Measurements from ENCODE around the gene RHCG. TPM values are rescaled to one million over a fixed set of nuclear protein-coding genes. Genes with fewer than 3 reads are reported as not detected.

RHCG gene
- total and polyA plus RNA-seq, 2 of the 4 experiments (the other 2 are of a cell fraction), result not detected

- dilution Hi-C loops (cut with HindIII; ENCODE audit: low sequenced_read_pairs, unreplicated experiment) (no loop called here), intact Hi-C loops (cut with micrococcal nuclease) (no loop called here), in situ Hi-C loops (cut with MboI; ENCODE audit: low sequenced_read_pairs) (no loop called here)
- no peaks in the 10 kb centered on the region for H3K9me3 ChIP-seq (ENCODE audit: control insufficient read depth, insufficient read depth, low read length)
- no peak for ATAC-seq (ENCODE audit: low read depth)
- H3K4ac ChIP-seq (ENCODE audit: low read depth, low read length), result no peak overlapping the region
- ChIA-PET CTCF (no interaction called here), POLR2A (ENCODE audit: unreplicated experiment) (no interaction called here)
- H2BK15ac ChIP-seq (ENCODE audit: low read depth, low read length), result no peak overlapping the region
- no peak overlapping the region for H4K5ac ChIP-seq (ENCODE audit: low read depth, low read length)
- no TSS peak for BruUV-seq (replicated peaks)
- H3K27me3 ChIP-seq (ENCODE audit: control insufficient read depth, insufficient read depth, low read length), result peaks cover 64% of the 10 kb centered on the region
- no peak overlapping the region for H2BK5ac ChIP-seq (ENCODE audit: low read depth, low read length, poor library complexity, severe bottlenecking)
- no peak overlapping the region for H2AFZ ChIP-seq (replicated peaks; ENCODE audit: low read length, poor library complexity)
- no peaks in the 10 kb centered on the region for H3K9me1 ChIP-seq (ENCODE audit: insufficient read depth, low read length)
- H2BK20ac ChIP-seq (ENCODE audit: low read depth, low read length), result no peak overlapping the region
- H3K14ac ChIP-seq (replicated peaks; ENCODE audit: low read depth, low read length), result no peak overlapping the region
- no peaks in the 10 kb centered on the region for H3K36me3 ChIP-seq (ENCODE audit: control insufficient read depth, insufficient read depth, low read length)
- no peak overlapping the region for H3K4me3 ChIP-seq (ENCODE audit: insufficient read depth, low read depth, low read length)
- H2BK120ac ChIP-seq (ENCODE audit: low read depth, low read length), result no peak overlapping the region
- H4K8ac ChIP-seq (ENCODE audit: low read depth in 2 of 2, low read length in 2 of 2), result no peak overlapping the region
- no peak overlapping the region for H3K27ac ChIP-seq (ENCODE audit: insufficient read depth, low read length)
- DNase-seq, result no peak
- H3K4me1 ChIP-seq (ENCODE audit: control insufficient read depth, insufficient read depth, low read length), result no peaks in the 10 kb centered on the region
- H3K18ac ChIP-seq (ENCODE audit: low read depth, low read length), result no peak overlapping the region
- no CpG with 5 or more reads among the region's 1 CpG for WGBS, 2 experiments (ENCODE audit: extremely low coverage in 2 of 2, insufficient read length in 1 of 2)
- H3K4me2 ChIP-seq (ENCODE audit: low read depth, low read length), result no peak overlapping the region
- no peak overlapping the region for H2AK5ac ChIP-seq (ENCODE audit: low read depth, low read length)
- H3K56ac ChIP-seq (ENCODE audit: extremely low read depth, insufficient read depth, low read length), result no peak overlapping the region
- H4K91ac ChIP-seq (ENCODE audit: insufficient read depth, low read depth, low read length), result no peak overlapping the region
- H3K23ac ChIP-seq (ENCODE audit: low read depth, low read length), result no peak overlapping the region
- no peaks in the 10 kb centered on the region for H4K20me1 ChIP-seq (ENCODE audit: insufficient read depth, low read length)
- H3K9ac ChIP-seq (ENCODE audit: low read depth, low read length), result no peak overlapping the region
- TF ChIP-seq ELK1 (IDR thresholded peaks at IDR 0.05; ENCODE audit: borderline replicate concordance, low read depth, low read length) (no peak), SMC3 (IDR thresholded peaks at IDR 0.05; ENCODE audit: low read depth, low read length) (no peak), RAD21 (IDR thresholded peaks at IDR 0.05; ENCODE audit: low read length) (no peak), POLR2A (IDR thresholded peaks at IDR 0.05; ENCODE audit: low read depth, low read length) (no peak), USF2 (IDR thresholded peaks at IDR 0.05; ENCODE audit: low read depth, low read length) (no peak)
- no peaks in the 10 kb centered on the region for H3K79me1 ChIP-seq (ENCODE audit: low read depth in 1 of 2, low read length in 2 of 2)
- H2AK9ac ChIP-seq (replicated peaks; ENCODE audit: low read depth, low read length, poor library complexity), result no peak overlapping the region
These were observed 50.9 kb downstream of the RHCG start for GRCh38 chr15:89445518-89445917.
